Measurements from ENCODE around the gene BEND7.
A peak's percentile ranks its signal among the peaks of the same experiment; 100 is the strongest.

The BEND7 gene

GRCh38 chr10:13520194-13520593 is 8.6 kb downstream of the BEND7 start:
- no peak for DNase-seq

- DNase-seq: no peak
Measured at GRCh38 chr10:13518076-13518692, 10.6 kb downstream of the BEND7 start.

GRCh38 chr10:13517675-13518074 is 11.1 kb downstream of the BEND7 start:
- no peak for DNase-seq

GRCh38 chr10:13516176-13516575 is 12.6 kb downstream of the BEND7 start:
- no peak for DNase-seq

- no peak for DNase-seq
Measured at GRCh38 chr10:13515467-13515866, 13.3 kb downstream of the BEND7 start.

GRCh38 chr10:13514296-13514695 is 14.5 kb downstream of the BEND7 start:
- no peak for DNase-seq

- DNase-seq: no peak
Measured at GRCh38 chr10:13512564-13512963, 16.2 kb downstream of the BEND7 start.

GRCh38 chr10:13511409-13511808 is 17.4 kb downstream of the BEND7 start:
- no peak for DNase-seq

- DNase-seq: no peak
Measured at GRCh38 chr10:13505052-13505680, 23.6 kb downstream of the BEND7 start.

- DNase-seq: no peak
Measured at GRCh38 chr10:13503745-13504463, 24.9 kb downstream of the BEND7 start.

- no peak for DNase-seq
Measured at GRCh38 chr10:13502380-13502779, 26.4 kb downstream of the BEND7 start.

GRCh38 chr10:13500201-13500600 is 28.6 kb downstream of the BEND7 start:
- no peak for DNase-seq

- no peak for DNase-seq
Measured at GRCh38 chr10:13499150-13499549, 29.7 kb downstream of the BEND7 start.

- DNase-seq: no peak
Measured at GRCh38 chr10:13496931-13497330, 31.9 kb downstream of the BEND7 start.

GRCh38 chr10:13496164-13496563 is 32.6 kb downstream of the BEND7 start:
- no peak for DNase-seq

- DNase-seq: no peak
Measured at GRCh38 chr10:13492493-13493180, 36.2 kb downstream of the BEND7 start.

GRCh38 chr10:13491747-13492360 is 37.0 kb downstream of the BEND7 start:
- DNase-seq: no peak

- no peak for DNase-seq
Measured at GRCh38 chr10:13490503-13490902, 38.3 kb downstream of the BEND7 start.

GRCh38 chr10:13489035-13489599 is 39.7 kb downstream of the BEND7 start:
- no peak for DNase-seq

- peak; percentile 2 for DNase-seq
Measured at GRCh38 chr10:13485623-13486022, 43.2 kb downstream of the BEND7 start.

GRCh38 chr10:13483951-13484350 is 44.9 kb downstream of the BEND7 start:
- no peak for DNase-seq

- DNase-seq: no peak
Measured at GRCh38 chr10:13483073-13483472, 45.7 kb downstream of the BEND7 start.

- DNase-seq: no peak
Measured at GRCh38 chr10:13481690-13482089, 47.1 kb downstream of the BEND7 start.

Measured in hematopoietic multipotent progenitor cell treated with erythropoietin and hydrocortisone succinate and interleukin-3 and kit ligand, for 8 days (in vitro differentiated cells).